ENCODE measurements around the gene TBC1D16.

Gene TBC1D16

GRCh38 chr17:79952265-79952877, 83.3 kb downstream of the TBC1D16 start:
- no peaks in the 10 kb centered on the region for H3K36me3 ChIP-seq (ENCODE audit: control insufficient read depth, insufficient read depth, low read length)
- no peaks in the 10 kb centered on the region for H3K27me3 ChIP-seq (replicated peaks; ENCODE audit: control insufficient read depth, insufficient read depth, low read length)
- TF ChIP-seq CTCF (IDR thresholded peaks at IDR 0.05; ENCODE audit: insufficient read depth, low read length, poor library complexity, severe bottlenecking) = no peak
- no peak for DNase-seq (ENCODE audit: extremely low read depth, insufficient read length)
- no peak overlapping the region for H3K4me3 ChIP-seq (replicated peaks; ENCODE audit: low read depth, low read length)

GRCh38 chr17:79951361-79952264, 84.1 kb downstream of the TBC1D16 start:
- DNase-seq (ENCODE audit: extremely low read depth, insufficient read length) = no peak
- H3K36me3 ChIP-seq (ENCODE audit: control insufficient read depth, insufficient read depth, low read length) = no peaks in the 10 kb centered on the region
- TF ChIP-seq CTCF (IDR thresholded peaks at IDR 0.05; ENCODE audit: insufficient read depth, low read length, poor library complexity, severe bottlenecking) = no peak
- no peak overlapping the region for H3K4me3 ChIP-seq (replicated peaks; ENCODE audit: low read depth, low read length)
- no peaks in the 10 kb centered on the region; the same call in 1 of the 2 replicates for H3K27me3 ChIP-seq (replicated peaks; ENCODE audit: control insufficient read depth, insufficient read depth, low read length)

GRCh38 chr17:79950751-79951150, 84.9 kb downstream of the TBC1D16 start:
- Histone ChIP-seq H3K27me3 (replicated peaks; ENCODE audit: control insufficient read depth, insufficient read depth, low read length) (no peaks in the 10 kb centered on the region; the same call in 1 of the 2 replicates), H3K36me3 (ENCODE audit: control insufficient read depth, insufficient read depth, low read length) (no peaks in the 10 kb centered on the region), H3K4me3 (replicated peaks; ENCODE audit: low read depth, low read length) (no peak overlapping the region)
- TF ChIP-seq CTCF (IDR thresholded peaks at IDR 0.05; ENCODE audit: insufficient read depth, low read length, poor library complexity, severe bottlenecking) = no peak
- no peak for DNase-seq (ENCODE audit: extremely low read depth, insufficient read length)

GRCh38 chr17:79950306-79950705, 85.4 kb downstream of the TBC1D16 start:
- DNase-seq (ENCODE audit: extremely low read depth, insufficient read length) = no peak
- no peak for TF ChIP-seq CTCF (IDR thresholded peaks at IDR 0.05; ENCODE audit: insufficient read depth, low read length, poor library complexity, severe bottlenecking)
- no peaks in the 10 kb centered on the region; the same call in 1 of the 2 replicates for H3K27me3 ChIP-seq (replicated peaks; ENCODE audit: control insufficient read depth, insufficient read depth, low read length)
- no peaks in the 10 kb centered on the region for H3K36me3 ChIP-seq (ENCODE audit: control insufficient read depth, insufficient read depth, low read length)
- H3K4me3 ChIP-seq (replicated peaks; ENCODE audit: low read depth, low read length) = no peak overlapping the region

GRCh38 chr17:79949656-79950209, 85.9 kb downstream of the TBC1D16 start:
- no peak for TF ChIP-seq CTCF (IDR thresholded peaks at IDR 0.05; ENCODE audit: insufficient read depth, low read length, poor library complexity, severe bottlenecking)
- no peak for DNase-seq (ENCODE audit: extremely low read depth, insufficient read length)
- Histone ChIP-seq H3K27me3 (replicated peaks; ENCODE audit: control insufficient read depth, insufficient read depth, low read length) (no peaks in the 10 kb centered on the region; the same call in 1 of the 2 replicates), H3K36me3 (ENCODE audit: control insufficient read depth, insufficient read depth, low read length) (no peaks in the 10 kb centered on the region), H3K4me3 (replicated peaks; ENCODE audit: low read depth, low read length) (no peak overlapping the region)
